GM23248 (cell line): Measurements from ENCODE around the gene C1QTNF3. TPM values are rescaled to one million over a fixed set of nuclear protein-coding genes. Genes with fewer than 3 reads are reported as not detected.
A peak's percentile ranks its signal among the peaks of the same experiment; 100 is the strongest.

Experiments used
- DNase-seq: peaks from one replicate; pipeline ENCODE4 v3.0.0-alpha.2; 2015
- H2AFZ ChIP-seq: fragments of 200-600 bp; sonication (generic); 2 replicates; pipeline ENCODE4 v1.6.1; 2016; ENCODE audit warnings: antibody characterized with exemption
- H3F3A ChIP-seq: fragments of 200-600 bp; sonication (generic); 2 replicates; pipeline ENCODE4 v1.6.1; 2016; ENCODE audit warnings: mild to moderate bottlenecking, antibody characterized with exemption, mixed run types; ENCODE audit not compliant: insufficient read depth
- H3K27ac ChIP-seq: fragments of 200-600 bp; sonication (generic); 2 replicates; pipeline ENCODE4 v1.5.1; 2016; ENCODE audit warnings: mild to moderate bottlenecking
- H3K27me3 ChIP-seq: fragments of 200-600 bp; sonication (generic); replicated peaks from 2 replicates; pipeline ENCODE4 v1.6.1; 2016; ENCODE audit warnings: mild to moderate bottlenecking; ENCODE audit not compliant: insufficient read depth
- H3K36me3 ChIP-seq: fragments of 200-600 bp; sonication (generic); 2 replicates; pipeline ENCODE4 v1.6.1; 2016; ENCODE audit warnings: low read depth, mild to moderate bottlenecking
- H3K4me1 ChIP-seq: fragments of 200-600 bp; sonication (generic); 2 replicates; pipeline ENCODE4 v1.6.1; 2016; ENCODE audit warnings: mild to moderate bottlenecking; ENCODE audit not compliant: insufficient read depth
- H3K4me2 ChIP-seq: fragments of 200-600 bp; sonication (generic); one replicate; pipeline ENCODE4 v1.6.1; 2016; ENCODE audit warnings: mild to moderate bottlenecking; ENCODE audit not compliant: unreplicated experiment
- H3K4me3 ChIP-seq: fragments of 200-600 bp; sonication (generic); 2 replicates; pipeline ENCODE4 v1.5.1; 2016; ENCODE audit warnings: mild to moderate bottlenecking
- H3K79me2 ChIP-seq: fragments of 200-600 bp; sonication (generic); 2 replicates; pipeline ENCODE4 v1.6.1; 2016; ENCODE audit warnings: mild to moderate bottlenecking; ENCODE audit not compliant: insufficient read depth
- H3K9ac ChIP-seq: fragments of 200-600 bp; sonication (generic); 2 replicates; pipeline ENCODE4 v1.6.1; 2016; ENCODE audit warnings: mild to moderate bottlenecking
- H3K9me2 ChIP-seq: fragments of 200-600 bp; sonication (generic); 2 replicates; pipeline ENCODE4 v1.6.1; 2016; ENCODE audit warnings: mixed run types, mild to moderate bottlenecking, moderate library complexity; ENCODE audit not compliant: insufficient read depth
- H3K9me3 ChIP-seq: fragments of 200-600 bp; sonication (generic); one replicate; pipeline ENCODE4 v1.6.1; 2017; ENCODE audit warnings: low read depth
- H4K20me1 ChIP-seq: fragments of 200-600 bp; sonication (generic); 2 replicates; pipeline ENCODE4 v1.6.0; 2016; ENCODE audit not compliant: insufficient read depth
- EZH2 ChIP-seq: fragments of 200-600 bp; sonication (generic); IDR thresholded peaks from 2 replicates; pipeline ENCODE4 v1.6.1; 2018; ENCODE audit warnings: antibody characterized with exemption, mild to moderate bottlenecking; ENCODE audit not compliant: insufficient read depth, poor library complexity, severe bottlenecking
- EZH2phosphoT487 ChIP-seq: fragments of 200-600 bp; sonication (generic); IDR thresholded peaks from 2 replicates; pipeline ENCODE4 v1.6.1; 2018; ENCODE audit warnings: antibody characterized with exemption, moderate library complexity, mild to moderate bottlenecking, low read depth; ENCODE audit not compliant: insufficient read depth
- WGBS, 2 experiments: methylation state at CpG; one replicate each; pipeline ENCODE4 v1.1.6; 2015 to 2017; ENCODE audit warnings: low lambda C conversion rate in 2 of 2, low coverage in 1 of 2; ENCODE audit errors: missing lambda C conversion rate in 2 of 2; 5-methylcytosine and 5-hydroxymethylcytosine counted together
- in situ Hi-C: fragments of 300-500 bp; cut with MboI; formaldehyde crosslinking; loops from 2 replicates; pipeline ENCODE4 v1.15.0; 2020
- polyA plus RNA-seq: library from polyadenylated mRNA; unstranded; fragments of >200 nt; fragmentation: Nextera tagmentation; extraction: Ambion mirVana; gene quantifications from 2 replicates; pipeline ENCODE4 v1.2.1, GENCODE V29; 2016
- total RNA-seq: library from RNA; depleted of rRNA; stranded (reverse); fragments of >200 nt; shearing (Covaris generic); gene quantifications from 2 replicates; pipeline ENCODE4 v1.2.3, GENCODE V29; 2014

Gene C1QTNF3
- total and polyA plus RNA-seq, 2 experiments from 2014 or later = 0.11 to 0.58 TPM

DNA sequence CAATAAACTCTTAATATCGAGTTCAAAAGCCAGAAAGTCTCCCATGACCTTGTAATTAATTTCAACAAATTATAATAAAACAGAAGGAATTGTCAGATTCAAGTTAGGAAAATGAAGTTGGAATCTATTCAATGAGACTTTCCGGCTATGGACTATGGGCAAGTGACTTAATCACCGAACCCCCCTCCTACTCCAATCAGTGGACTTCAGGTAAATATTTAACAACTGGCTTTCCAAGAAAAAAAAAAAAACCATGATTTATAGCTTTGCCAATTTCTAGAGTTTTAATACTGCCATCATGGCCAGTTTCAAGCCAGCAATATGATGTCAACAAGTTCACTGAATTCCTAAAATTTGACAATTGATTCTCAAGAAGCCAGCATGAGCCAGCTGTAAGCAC lies 63.0 kb downstream of the C1QTNF3 start:
- H3K27ac ChIP-seq = no peak overlapping the region
- no peaks in the 10 kb centered on the region for H3K27me3 ChIP-seq
- H3K36me3 ChIP-seq = no peaks in the 10 kb centered on the region
- TF ChIP-seq EZH2 (no peak), EZH2phosphoT487 (no peak)
- no peaks in the 10 kb centered on the region for H3K9me3 ChIP-seq
- no peak overlapping the region for H3K4me3 ChIP-seq
- no peak overlapping the region for H2AFZ ChIP-seq
- H3F3A ChIP-seq = 0 out of 2 replicates have a peak, but pooled peaks cover 9% of the 10 kb centered on the region
- peaks cover 11% of the 10 kb centered on the region for H3K4me1 ChIP-seq
- WGBS, 2 experiments = 61 to 64% methylated on average over 3 of the region's 3 CpGs
- H4K20me1 ChIP-seq = no peaks in the 10 kb centered on the region
- no peak for DNase-seq
- in situ Hi-C loops = no loop called here
- no peak overlapping the region for H3K9ac ChIP-seq
- no peaks in the 10 kb centered on the region for H3K9me2 ChIP-seq
- H3K79me2 ChIP-seq = no peaks in the 10 kb centered on the region
- no peak overlapping the region for H3K4me2 ChIP-seq

DNA sequence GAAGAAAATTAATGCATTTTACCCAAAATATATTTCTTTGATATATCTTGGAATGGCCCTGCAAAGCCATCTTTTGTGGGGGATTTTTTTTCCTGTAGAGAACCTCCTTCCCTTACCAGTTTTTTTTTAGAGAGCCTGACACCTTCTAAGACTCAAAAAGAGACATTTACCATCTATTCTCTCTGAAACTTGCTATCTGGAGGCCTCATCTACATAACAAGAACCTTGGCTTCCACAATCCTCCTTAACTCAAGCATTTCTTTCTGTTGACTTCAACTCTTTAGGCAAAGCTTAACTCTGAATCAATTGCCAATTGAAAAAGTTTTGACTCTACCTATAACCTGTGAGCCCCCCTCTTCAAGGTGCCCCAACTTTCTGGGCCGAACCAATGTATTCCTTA lies 64.7 kb downstream of the C1QTNF3 start:
- Histone ChIP-seq H3K9me2 (no peaks in the 10 kb centered on the region), H3K4me3 (no peak overlapping the region), H3K4me2 (no peak overlapping the region), H3K9me3 (no peaks in the 10 kb centered on the region), H3K36me3 (no peaks in the 10 kb centered on the region), H3K4me1 (peaks cover 11% of the 10 kb centered on the region), H3K79me2 (no peaks in the 10 kb centered on the region), H3F3A (0 out of 2 replicates have a peak, but pooled peaks cover 9% of the 10 kb centered on the region), H2AFZ (no peak overlapping the region), H3K9ac (no peak overlapping the region), H3K27me3 (no peaks in the 10 kb centered on the region), H4K20me1 (no peaks in the 10 kb centered on the region), H3K27ac (no peak overlapping the region)
- TF ChIP-seq EZH2phosphoT487 (no peak), EZH2 (no peak)
- in situ Hi-C loops = no loop called here
- DNase-seq = no peak
- WGBS, 2 experiments = 75 to 83% methylated on average over 1 of the region's 1 CpG

DNA sequence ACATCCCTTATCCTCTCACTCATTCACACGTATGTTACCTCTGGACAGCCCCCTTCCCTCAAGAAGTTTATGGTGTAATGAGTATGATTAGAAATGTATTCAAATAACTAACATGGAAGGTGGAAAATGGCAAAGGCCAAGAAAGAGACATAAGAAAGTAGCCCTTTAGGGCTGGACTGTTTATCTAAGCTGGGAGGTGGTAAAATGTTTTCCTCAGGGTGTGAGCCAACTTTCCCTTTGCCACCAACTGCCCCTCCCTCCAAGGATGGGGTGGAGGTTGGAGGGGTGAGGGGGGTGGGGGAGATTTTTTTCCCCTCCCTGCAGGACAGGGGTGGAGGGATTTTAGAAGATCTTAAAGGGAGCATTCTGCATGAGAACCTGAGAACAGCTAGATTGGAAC lies 66.7 kb downstream of the C1QTNF3 start:
- H3K27me3 ChIP-seq = no peaks in the 10 kb centered on the region
- 0 out of 2 replicates have a peak, but pooled peaks cover 3% of the 10 kb centered on the region for H3F3A ChIP-seq
- H3K4me1 ChIP-seq = peaks cover 3% of the 10 kb centered on the region; the same call in 1 of the 2 replicates
- H2AFZ ChIP-seq = no peak overlapping the region
- WGBS, 2 experiments = 15 to 25% methylated on average over 1 of the region's 1 CpG
- H3K9me3 ChIP-seq = no peaks in the 10 kb centered on the region
- in situ Hi-C loops = no loop called here
- H3K4me2 ChIP-seq = no peak overlapping the region
- no peak overlapping the region for H3K4me3 ChIP-seq
- no peaks in the 10 kb centered on the region for H3K9me2 ChIP-seq
- TF ChIP-seq EZH2 (no peak), EZH2phosphoT487 (no peak)
- H3K79me2 ChIP-seq = no peaks in the 10 kb centered on the region
- DNase-seq = no peak
- H4K20me1 ChIP-seq = no peaks in the 10 kb centered on the region
- H3K36me3 ChIP-seq = no peaks in the 10 kb centered on the region
- H3K9ac ChIP-seq = no peak overlapping the region
- H3K27ac ChIP-seq = no peak overlapping the region

DNA sequence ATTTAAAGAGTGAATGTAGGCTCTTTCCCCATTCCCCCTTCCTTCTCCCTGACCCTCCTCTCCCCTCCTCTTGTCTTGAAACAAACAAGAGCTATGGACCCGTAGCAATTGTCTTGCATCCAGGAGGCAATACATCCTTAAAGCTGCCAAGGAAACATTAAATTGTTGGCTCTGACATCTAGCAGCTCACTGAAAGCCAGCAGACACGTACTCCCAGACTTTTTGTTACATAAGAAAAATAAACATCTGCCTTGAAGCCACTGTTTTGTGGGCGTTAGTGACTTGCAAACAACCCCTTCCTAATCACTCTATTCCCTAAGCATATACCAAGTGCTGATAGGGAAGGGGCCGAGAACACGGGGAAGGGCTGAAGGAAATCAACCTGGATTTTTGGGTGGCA lies 67.2 kb downstream of the C1QTNF3 start:
- TF ChIP-seq EZH2phosphoT487 (no peak), EZH2 (no peak)
- H3F3A ChIP-seq = no peaks in the 10 kb centered on the region
- no peak overlapping the region for H3K4me3 ChIP-seq
- in situ Hi-C loops = no loop called here
- H3K27me3 ChIP-seq = no peaks in the 10 kb centered on the region
- no peak overlapping the region for H3K4me2 ChIP-seq
- 11 to 12% methylated on average over 5 of the region's 5 CpGs for WGBS, 2 experiments
- no peaks in the 10 kb centered on the region for H3K9me3 ChIP-seq
- H3K4me1 ChIP-seq = no peaks in the 10 kb centered on the region
- H3K36me3 ChIP-seq = no peaks in the 10 kb centered on the region
- H3K27ac ChIP-seq = no peak overlapping the region
- DNase-seq = peak; percentile 17
- no peaks in the 10 kb centered on the region for H3K9me2 ChIP-seq
- no peak overlapping the region for H2AFZ ChIP-seq
- H3K9ac ChIP-seq = no peak overlapping the region
- no peaks in the 10 kb centered on the region for H4K20me1 ChIP-seq
- H3K79me2 ChIP-seq = no peaks in the 10 kb centered on the region

DNA sequence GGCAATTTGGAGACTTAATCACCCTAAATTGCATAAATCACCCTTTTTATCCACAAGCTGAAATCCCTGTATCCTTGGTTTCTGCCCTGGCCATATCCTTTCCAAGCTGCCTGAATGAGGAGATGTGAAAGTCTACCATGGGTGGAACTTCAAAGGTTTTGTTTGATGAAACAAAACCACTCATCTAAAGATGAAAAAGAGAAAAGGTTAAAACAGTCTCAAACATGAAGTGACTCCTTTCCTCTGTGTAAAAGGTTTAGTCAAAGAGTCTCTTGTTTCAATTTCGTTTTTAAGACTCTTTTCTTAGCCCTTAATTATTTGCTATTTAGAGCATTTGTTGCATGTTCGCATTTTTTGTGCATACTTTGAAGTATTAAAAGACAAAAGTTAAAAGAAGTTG lies 69.7 kb downstream of the C1QTNF3 start:
- no peak overlapping the region for H3K4me3 ChIP-seq
- H3K4me1 ChIP-seq = no peaks in the 10 kb centered on the region
- no peaks in the 10 kb centered on the region for H3K36me3 ChIP-seq
- in situ Hi-C loops = no loop called here
- no peak overlapping the region for H3K4me2 ChIP-seq
- no peak overlapping the region for H2AFZ ChIP-seq
- H4K20me1 ChIP-seq = no peaks in the 10 kb centered on the region
- no peaks in the 10 kb centered on the region for H3K27me3 ChIP-seq
- no peak overlapping the region for H3K27ac ChIP-seq
- TF ChIP-seq EZH2 (no peak), EZH2phosphoT487 (no peak)
- no peaks in the 10 kb centered on the region for H3K9me3 ChIP-seq
- H3K79me2 ChIP-seq = no peaks in the 10 kb centered on the region
- no peak for DNase-seq
- H3F3A ChIP-seq = no peaks in the 10 kb centered on the region
- 62 to 74% methylated on average over 2 of the region's 2 CpGs for WGBS, 2 experiments
- H3K9me2 ChIP-seq = no peaks in the 10 kb centered on the region
- H3K9ac ChIP-seq = no peak overlapping the region
